Measurements from ENCODE around the gene KCNQ5. TPM values are rescaled to one million over a fixed set of nuclear protein-coding genes. Genes with fewer than 3 reads are reported as not detected.

The KCNQ5 gene
- polyA plus RNA-seq, 1 donor (not counting 4 experiments of a cell fraction or from before 2014, with no cell fraction given): 3.4 TPM

- FAIRE-seq (no peak), DNase-seq (ENCODE audit: low read depth, low spot score) (no peak)
- H3K36me3 ChIP-seq (ENCODE audit: control insufficient read depth in 2 of 2, extremely low read depth in 1 of 2, insufficient read depth in 2 of 2, low read length in 2 of 2): no peaks in the 10 kb centered on the region
- H4K20me1 ChIP-seq (ENCODE audit: control insufficient read depth, extremely low read depth, insufficient read depth, low read length): no peaks in the 10 kb centered on the region
- H3K79me2 ChIP-seq (ENCODE audit: control insufficient read depth, insufficient read depth, low read length): no peaks in the 10 kb centered on the region
- no peak overlapping the region for H3K27ac ChIP-seq (ENCODE audit: control insufficient read depth, insufficient read depth, low read length)
- H3K27me3 ChIP-seq (ENCODE audit: control insufficient read depth, extremely low read depth, insufficient read depth, low read length): no peaks in the 10 kb centered on the region
- dilution Hi-C loops (cut with MboI; ENCODE audit: extremely low pct_ligation_motif_present, low sequenced_read_pairs): no loop called here
- no peak overlapping the region for H3K9ac ChIP-seq (ENCODE audit: control insufficient read depth, extremely low read depth, insufficient read depth, low read length)
- no peaks in the 10 kb centered on the region for H3K9me1 ChIP-seq (ENCODE audit: control insufficient read depth, extremely low read depth, insufficient read depth, low read length)
- no peaks in the 10 kb centered on the region for H3K4me1 ChIP-seq (ENCODE audit: control insufficient read depth, extremely low read depth, insufficient read depth, low read length)
- H2AFZ ChIP-seq (ENCODE audit: control insufficient read depth, low read length): no peak overlapping the region
- H3K4me2 ChIP-seq (ENCODE audit: control insufficient read depth, extremely low read depth, insufficient read depth, low read depth, low read length): no peak overlapping the region
- H3K9me3 ChIP-seq (ENCODE audit: control insufficient read depth, low read depth, low read length): no peaks in the 10 kb centered on the region
- H3K4me3 ChIP-seq (ENCODE audit: control insufficient read depth in 2 of 3, extremely low read depth in 1 of 3, insufficient read depth in 2 of 3, low read depth in 1 of 3, low read length in 3 of 3): no peak overlapping the region
- TF ChIP-seq, protein P1, sequence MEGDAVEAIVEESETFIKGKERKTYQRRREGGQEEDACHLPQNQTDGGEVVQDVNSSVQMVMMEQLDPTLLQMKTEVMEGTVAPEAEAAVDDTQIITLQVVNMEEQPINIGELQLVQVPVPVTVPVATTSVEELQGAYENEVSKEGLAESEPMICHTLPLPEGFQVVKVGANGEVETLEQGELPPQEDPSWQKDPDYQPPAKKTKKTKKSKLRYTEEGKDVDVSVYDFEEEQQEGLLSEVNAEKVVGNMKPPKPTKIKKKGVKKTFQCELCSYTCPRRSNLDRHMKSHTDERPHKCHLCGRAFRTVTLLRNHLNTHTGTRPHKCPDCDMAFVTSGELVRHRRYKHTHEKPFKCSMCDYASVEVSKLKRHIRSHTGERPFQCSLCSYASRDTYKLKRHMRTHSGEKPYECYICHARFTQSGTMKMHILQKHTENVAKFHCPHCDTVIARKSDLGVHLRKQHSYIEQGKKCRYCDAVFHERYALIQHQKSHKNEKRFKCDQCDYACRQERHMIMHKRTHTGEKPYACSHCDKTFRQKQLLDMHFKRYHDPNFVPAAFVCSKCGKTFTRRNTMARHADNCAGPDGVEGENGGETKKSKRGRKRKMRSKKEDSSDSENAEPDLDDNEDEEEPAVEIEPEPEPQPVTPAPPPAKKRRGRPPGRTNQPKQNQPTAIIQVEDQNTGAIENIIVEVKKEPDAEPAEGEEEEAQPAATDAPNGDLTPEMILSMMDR (optimal IDR thresholded peaks at IDR 0.05 in 1 of 3, IDR thresholded peaks at IDR 0.05 in 1 of 3, conservative IDR thresholded peaks at IDR 0.05 in 1 of 3; ENCODE audit: extremely low read depth in 1 of 3, insufficient read depth in 2 of 3, low read length in 3 of 3): no peak
Measured at GRCh38 chr6:72677740-72678139, 55.9 kb downstream of the KCNQ5 start.

- dilution Hi-C loops (cut with MboI; ENCODE audit: extremely low pct_ligation_motif_present, low sequenced_read_pairs): no loop called here
- H3K9me1 ChIP-seq (ENCODE audit: control insufficient read depth, extremely low read depth, insufficient read depth, low read length): no peaks in the 10 kb centered on the region
- FAIRE-seq: no peak
Measured at GRCh38 chr6:72683797-72684196, 61.9 kb downstream of the KCNQ5 start.

More at GRCh38 chr6:72683797-72684196, 61.9 kb downstream of the KCNQ5 start:
- TF ChIP-seq EZH2 (IDR thresholded peaks at IDR 0.05; ENCODE audit: low read length): no peak
- TF ChIP-seq, protein P1 (optimal IDR thresholded peaks at IDR 0.05 in 1 of 3, IDR thresholded peaks at IDR 0.05 in 1 of 3, conservative IDR thresholded peaks at IDR 0.05 in 1 of 3; ENCODE audit: extremely low read depth in 1 of 3, insufficient read depth in 2 of 3, low read length in 3 of 3): no peak
- Histone ChIP-seq H3K27ac (ENCODE audit: control insufficient read depth, insufficient read depth, low read length) (no peak overlapping the region), H3K9me3 (ENCODE audit: control insufficient read depth, low read depth, low read length) (no peaks in the 10 kb centered on the region), H4K20me1 (ENCODE audit: control insufficient read depth, extremely low read depth, insufficient read depth, low read length) (no peaks in the 10 kb centered on the region), H3K4me1 (ENCODE audit: control insufficient read depth, extremely low read depth, insufficient read depth, low read length) (no peaks in the 10 kb centered on the region), H3K27me3 (ENCODE audit: control insufficient read depth, extremely low read depth, insufficient read depth, low read length) (no peaks in the 10 kb centered on the region), H3K79me2 (ENCODE audit: control insufficient read depth, insufficient read depth, low read length) (no peaks in the 10 kb centered on the region), H3K9ac (ENCODE audit: control insufficient read depth, extremely low read depth, insufficient read depth, low read length) (no peak overlapping the region), H3K4me2 (ENCODE audit: control insufficient read depth, extremely low read depth, insufficient read depth, low read depth, low read length) (no peak overlapping the region), H3K36me3 (ENCODE audit: control insufficient read depth in 2 of 2, extremely low read depth in 1 of 2, insufficient read depth in 2 of 2, low read length in 2 of 2) (no peaks in the 10 kb centered on the region), H2AFZ (ENCODE audit: control insufficient read depth, low read length) (no peak overlapping the region), H3K4me3 (ENCODE audit: control insufficient read depth in 2 of 3, extremely low read depth in 1 of 3, insufficient read depth in 2 of 3, low read depth in 1 of 3, low read length in 3 of 3) (no peak overlapping the region)
- DNase-seq (ENCODE audit: low read depth, low spot score): no peak

Measured in keratinocyte (primary cell).